IMR-90 (cell line): ENCODE data around the gene KRT79. TPM values are rescaled to one million over a fixed set of nuclear protein-coding genes. Genes with fewer than 3 reads are reported as not detected.

ENCODE experiments used
- ATAC-seq: fragments of 200-7000 bp; cut with Tn5 transposase; 2 replicates; pipeline ENCODE4 v1.9.1; 2020; ENCODE audit warnings: low read depth, mild to moderate bottlenecking, moderate library complexity
- BruUV-seq: library from RNA; stranded (reverse); fragments of 400-500 nt; replicated peaks from 2 replicates; lab custom pipeline; 2021; lab: Mats Ljungman, UMichigan
- CTCF ChIA-PET: fragments of 300-600 bp; formaldehyde crosslinking; extraction: SDS; loops from one replicate; lab custom pipeline; 2021; ENCODE audit warnings: antibody characterized with exemption; lab: Yijun Ruan, JAX
- POLR2A ChIA-PET: fragments of 300-600 bp; sonication (Branson Sonifier 250); formaldehyde crosslinking; loops from one replicate; lab custom pipeline; 2022; ENCODE audit warnings: antibody characterized with exemption; ENCODE audit not compliant: unreplicated experiment; lab: Charles Lee
- DNase-seq: peaks from one replicate; pipeline ENCODE4 v3.0.0; 2013
- H2AFZ ChIP-seq: replicated peaks from 2 replicates; pipeline ENCODE3; 2013; ENCODE audit warnings: low read length, mild to moderate bottlenecking; ENCODE audit not compliant: poor library complexity
- H2AK5ac ChIP-seq: 2 replicates; pipeline ENCODE4 v1.6.1; 2013; ENCODE audit warnings: low read depth, low read length, inconsistent platforms
- H2AK9ac ChIP-seq: replicated peaks from 2 replicates; pipeline ENCODE3; 2013; ENCODE audit warnings: mild to moderate bottlenecking, low read depth, low read length, moderate library complexity; ENCODE audit not compliant: poor library complexity
- H2BK120ac ChIP-seq: 2 replicates; pipeline ENCODE4 v1.6.1; 2013; ENCODE audit warnings: low read depth, low read length, inconsistent platforms
- H2BK15ac ChIP-seq: 3 replicates; pipeline ENCODE4 v1.6.1; 2013; ENCODE audit warnings: low read depth, low read length, inconsistent platforms
- H2BK20ac ChIP-seq: 2 replicates; pipeline ENCODE4 v1.6.1; 2013; ENCODE audit warnings: low read depth, mild to moderate bottlenecking, inconsistent platforms, low read length, moderate library complexity
- H2BK5ac ChIP-seq: 2 replicates; pipeline ENCODE4 v1.6.1; 2013; ENCODE audit warnings: mild to moderate bottlenecking, low read depth, low read length, inconsistent platforms; ENCODE audit not compliant: poor library complexity, severe bottlenecking
- H3K14ac ChIP-seq: replicated peaks from 2 replicates; pipeline ENCODE4 v1.6.1; 2013; ENCODE audit warnings: low read depth, low read length, inconsistent platforms
- H3K18ac ChIP-seq: 2 replicates; pipeline ENCODE4 v1.6.1; 2013; ENCODE audit warnings: low read depth, low read length, control low read depth
- H3K23ac ChIP-seq: 2 replicates; pipeline ENCODE4 v1.6.1; 2013; ENCODE audit warnings: low read depth, low read length, inconsistent platforms
- H3K27ac ChIP-seq: 2 replicates; pipeline ENCODE4 v1.5.1; 2013; ENCODE audit warnings: mild to moderate bottlenecking, control low read depth, low read length; ENCODE audit not compliant: insufficient read depth
- H3K27me3 ChIP-seq: 2 replicates; pipeline ENCODE4 v1.6.1; 2013; ENCODE audit warnings: low read length; ENCODE audit not compliant: control insufficient read depth, insufficient read depth
- H3K36me3 ChIP-seq: 2 replicates; pipeline ENCODE4 v1.6.1; 2013; ENCODE audit warnings: low read length, mixed read lengths; ENCODE audit not compliant: control insufficient read depth, insufficient read depth
- H3K4ac ChIP-seq: 2 replicates; pipeline ENCODE4 v1.6.1; 2013; ENCODE audit warnings: low read depth, low read length, inconsistent platforms
- H3K4me1 ChIP-seq: 2 replicates; pipeline ENCODE4 v1.6.1; 2013; ENCODE audit warnings: low read length, mixed read lengths; ENCODE audit not compliant: control insufficient read depth, insufficient read depth
- H3K4me2 ChIP-seq: 2 replicates; pipeline ENCODE4 v1.6.1; 2013; ENCODE audit warnings: low read depth, mild to moderate bottlenecking, control low read depth, low read length, moderate library complexity
- H3K4me3 ChIP-seq: 2 replicates; pipeline ENCODE4 v1.5.1; 2013; ENCODE audit warnings: low read depth, mild to moderate bottlenecking, control low read depth, low read length, moderate library complexity; ENCODE audit not compliant: insufficient read depth
- H3K56ac ChIP-seq: 2 replicates; pipeline ENCODE4 v1.6.1; 2013; ENCODE audit warnings: low read length, inconsistent platforms; ENCODE audit not compliant: insufficient read depth; ENCODE audit errors: extremely low read depth
- H3K79me1 ChIP-seq, 2 experiments: 2 replicates each; pipeline ENCODE4 v1.6.1; 2013; ENCODE audit warnings: low read length in 2 of 2, inconsistent platforms in 1 of 2, low read depth in 1 of 2
- H3K9ac ChIP-seq: 2 replicates; pipeline ENCODE4 v1.6.1; 2013; ENCODE audit warnings: low read depth, low read length, control low read depth
- H3K9me1 ChIP-seq: 2 replicates; pipeline ENCODE4 v1.6.1; 2013; ENCODE audit warnings: low read length, inconsistent platforms; ENCODE audit not compliant: insufficient read depth
- H3K9me3 ChIP-seq: 2 replicates; pipeline ENCODE4 v1.6.1; 2013; ENCODE audit warnings: low read length; ENCODE audit not compliant: control insufficient read depth, insufficient read depth
- H4K20me1 ChIP-seq: 2 replicates; pipeline ENCODE4 v1.6.1; 2013; ENCODE audit warnings: low read length, inconsistent platforms; ENCODE audit not compliant: insufficient read depth
- H4K5ac ChIP-seq: 2 replicates; pipeline ENCODE4 v1.6.1; 2013; ENCODE audit warnings: mild to moderate bottlenecking, low read depth, low read length, control low read depth
- H4K8ac ChIP-seq, 2 experiments: 2 replicates each; pipeline ENCODE4 v1.6.1; 2013; ENCODE audit warnings: low read depth in 2 of 2, low read length in 2 of 2, control low read depth in 1 of 2, inconsistent platforms in 1 of 2
- H4K91ac ChIP-seq: 2 replicates; pipeline ENCODE4 v1.6.1; 2013; ENCODE audit warnings: low read depth, low read length, inconsistent platforms; ENCODE audit not compliant: insufficient read depth
- CEBPB ChIP-seq: IDR thresholded peaks from 2 replicates; pipeline ENCODE4 v1.6.1; 2012; ENCODE audit warnings: low read depth, low read length, improper control_type of control experiment
- MAFK ChIP-seq: IDR thresholded peaks from 2 replicates; pipeline ENCODE4 v1.6.1; 2012; ENCODE audit warnings: low read depth, low read length, improper control_type of control experiment
- WGBS, 2 experiments: methylation state at CpG; one replicate each; pipeline versions ENCODE4 v1.1.5 to v1.1.7; 2013; ENCODE audit warnings: missing lambda C conversion rate in 2 of 2; ENCODE audit not compliant: insufficient read length in 1 of 2; ENCODE audit errors: extremely low coverage in 2 of 2; 5-methylcytosine and 5-hydroxymethylcytosine counted together
- dilution Hi-C: fragments of 300-500 bp; cut with HindIII; formaldehyde crosslinking; loops from one replicate; pipeline ENCODE4 v1.14.3; 2018; ENCODE audit warnings: low sequenced_read_pairs; ENCODE audit not compliant: unreplicated experiment
- in situ Hi-C: fragments of 300-500 bp; cut with MboI; formaldehyde crosslinking; loops from 3 replicates; pipeline ENCODE4 v1.14.3; 2019; ENCODE audit warnings: low sequenced_read_pairs, inconsistent platforms, mixed read lengths
- intact Hi-C: fragments of 100-400 bp; cut with micrococcal nuclease; formaldehyde crosslinking; loops from 2 replicates; pipeline ENCODE4 v1.10.0; 2022
- polyA plus RNA-seq, 3 experiments: library from polyadenylated mRNA; depleted of rRNA; stranded (reverse); fragments of >200 nt; gene quantifications; 2 replicates each; pipeline ENCODE4 v1.2.3, GENCODE V29; 2012; ENCODE audit warnings: low replicate concordance in 1 of 3
- total RNA-seq: library from RNA; depleted of rRNA; stranded (reverse); fragments of >200 nt; gene quantifications from 2 replicates; pipeline ENCODE4 v1.2.3, GENCODE V29; 2012

KRT79 gene
- total and polyA plus RNA-seq, 2 of the 4 experiments (the other 2 are of a cell fraction): under 0.01 to 0.24 TPM

DNA sequence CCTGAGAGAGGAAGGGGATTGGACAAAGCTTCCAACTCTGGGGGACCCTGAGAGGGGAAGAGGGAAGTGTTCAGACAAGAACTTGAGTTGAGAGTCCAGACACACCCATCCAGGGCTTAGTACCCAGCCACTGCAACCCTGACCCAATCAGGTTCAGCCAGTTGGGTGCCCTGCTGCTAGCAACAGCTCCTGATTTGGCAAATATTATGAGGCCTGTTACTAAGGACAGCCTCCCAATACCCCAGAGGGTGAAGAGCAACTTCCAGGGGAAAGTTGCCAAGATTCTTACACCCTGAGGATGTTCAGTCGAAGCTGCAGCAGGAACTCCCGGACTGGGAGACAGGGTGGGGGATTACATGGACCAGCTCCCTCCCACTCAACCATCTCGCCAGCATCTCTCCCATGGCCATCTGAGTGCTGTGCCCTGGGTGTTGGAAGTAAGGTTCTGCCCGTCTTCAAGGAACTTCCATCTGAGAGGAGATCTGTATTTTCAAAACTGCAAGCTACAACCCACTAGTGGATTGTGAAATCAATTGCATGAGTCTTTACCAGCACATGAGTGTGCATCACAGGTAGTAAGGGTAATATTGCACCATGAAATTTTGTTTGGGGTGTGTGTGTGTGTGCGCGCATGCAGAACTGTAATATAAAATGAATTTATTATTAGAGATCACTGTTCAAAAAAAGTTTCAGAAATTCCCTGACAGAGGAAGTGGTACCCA is 26.2 kb upstream of the KRT79 start:
- H3K4me1 ChIP-seq: no peaks in the 10 kb centered on the region
- H2AK5ac ChIP-seq: no peak overlapping the region
- CTCF ChIA-PET: interaction anchor here (0.6 to 0.7 kb wide), 2 partner anchors 10 kb away, joined by 3 read pairs; no protein-coding TSS in a partner anchor
- no peak overlapping the region for H3K14ac ChIP-seq
- no peak overlapping the region for H3K23ac ChIP-seq
- peaks cover 19% of the 10 kb centered on the region for H3K27me3 ChIP-seq
- no peak overlapping the region for H4K5ac ChIP-seq
- H2AFZ ChIP-seq: no peak overlapping the region
- H3K4ac ChIP-seq: no peak overlapping the region
- no peak overlapping the region for H2BK5ac ChIP-seq
- H3K79me1 ChIP-seq: no peaks in the 10 kb centered on the region
- no peak overlapping the region for H2AK9ac ChIP-seq
- no peaks in the 10 kb centered on the region for H4K20me1 ChIP-seq
- H3K9me1 ChIP-seq: no peaks in the 10 kb centered on the region
- H3K9ac ChIP-seq: no peak overlapping the region
- intact Hi-C loops: loop anchor here (10.0 kb wide), 1 partner anchor 135 kb away; no protein-coding TSS in a partner anchor
- BruUV-seq: no TSS peak
- H2BK120ac ChIP-seq: no peak overlapping the region
- dilution Hi-C loops: no loop called here
- no peak overlapping the region for H4K8ac ChIP-seq
- POLR2A ChIA-PET: no interaction called here
- no peak overlapping the region for H3K4me2 ChIP-seq
- no peaks in the 10 kb centered on the region for H3K9me3 ChIP-seq
- no peak overlapping the region for H3K18ac ChIP-seq
- H3K4me3 ChIP-seq: no peak overlapping the region
- in situ Hi-C loops: no loop called here
- ATAC-seq: peak; percentile 78
- no peak overlapping the region for H2BK20ac ChIP-seq
- H2BK15ac ChIP-seq: no peak overlapping the region
- TF ChIP-seq MAFK: no peak
- TF ChIP-seq CEBPB: peak; percentile 77
- H4K91ac ChIP-seq: no peak overlapping the region
- no peak overlapping the region for H3K56ac ChIP-seq
- H3K36me3 ChIP-seq: no peaks in the 10 kb centered on the region
- no peak overlapping the region for H3K27ac ChIP-seq
- DNase-seq: peak; percentile 52
- WGBS, 2 experiments: no CpG with 5 or more reads among the region's 6 CpGs
